CD4-positive, alpha-beta memory T cell (primary cell): ENCODE data around the gene SMAD5. TPM values are rescaled to one million over a fixed set of nuclear protein-coding genes. Genes with fewer than 3 reads are reported as not detected.

Source experiments
- CTCF ChIA-PET: fragments of 350-600 bp; sonication (Branson Sonifier 250); formaldehyde crosslinking; loops from one replicate; lab custom pipeline; 2021; ENCODE audit warnings: inconsistent platforms; ENCODE audit not compliant: partially characterized antibody; lab: Charles Lee
- POLR2A ChIA-PET: fragments of 350-600 bp; sonication (Branson Sonifier 250); formaldehyde crosslinking; loops from one replicate; lab custom pipeline; 2021; ENCODE audit not compliant: partially characterized antibody; lab: Charles Lee
- DNase-seq, 5 donors: peaks; one replicate each; pipeline versions ENCODE4 v3.0.0 to v3.0.0-alpha.2; 2020 to 2022; ENCODE audit warnings: mixed read lengths in 1 of 5
- H3K27ac ChIP-seq: one replicate; pipeline ENCODE4 v1.7.0; 2013; ENCODE audit warnings: low read depth, low read length
- H3K27me3 ChIP-seq: 2 replicates; pipeline ENCODE4 v1.7.0; 2013; ENCODE audit warnings: mild to moderate bottlenecking, low read length, moderate library complexity; ENCODE audit not compliant: insufficient read depth
- H3K36me3 ChIP-seq: 2 replicates; pipeline ENCODE4 v1.7.0; 2013; ENCODE audit warnings: mild to moderate bottlenecking, low read length, moderate library complexity; ENCODE audit not compliant: insufficient read depth
- H3K4me1 ChIP-seq: 2 replicates; pipeline ENCODE4 v1.7.0; 2013; ENCODE audit warnings: mild to moderate bottlenecking, low read length, moderate library complexity; ENCODE audit not compliant: insufficient read depth
- H3K4me3 ChIP-seq, 2 donors: one replicate each; pipeline ENCODE4 v1.7.0; 2013; ENCODE audit warnings: low read length in 2 of 2, mild to moderate bottlenecking in 1 of 2
- H3K9me3 ChIP-seq, 2 donors: one replicate each; pipeline ENCODE4 v1.7.0; 2013; ENCODE audit warnings: low read length in 2 of 2, control low read depth in 1 of 2; ENCODE audit not compliant: control insufficient read depth in 1 of 2
- H3K27ac Mint-ChIP-seq, 7 donors: one replicate each; pipeline ENCODE4 v1.8.0; 2020 to 2021; ENCODE audit warnings: mixed read lengths in 7 of 7, mild to moderate bottlenecking in 6 of 7, inconsistent platforms in 3 of 7, moderate library complexity in 3 of 7
- H3K27me3 Mint-ChIP-seq, 2 donors: one replicate each; pipeline ENCODE4 v1.8.0; 2020 to 2021; ENCODE audit warnings: mixed read lengths in 2 of 2
- H3K36me3 Mint-ChIP-seq, 2 donors: one replicate each; pipeline ENCODE4 v1.8.0; 2020 to 2021; ENCODE audit warnings: mixed read lengths in 2 of 2, inconsistent platforms in 1 of 2, mild to moderate bottlenecking in 1 of 2
- H3K4me1 Mint-ChIP-seq, 4 donors: one replicate each; pipeline ENCODE4 v1.8.0; 2020 to 2021; ENCODE audit warnings: mixed read lengths in 4 of 4, mild to moderate bottlenecking in 1 of 4
- H3K4me3 Mint-ChIP-seq, 8 donors: one replicate each; pipeline ENCODE4 v1.8.0; 2020 to 2021; ENCODE audit warnings: mixed read lengths in 8 of 8, mild to moderate bottlenecking in 7 of 8, moderate library complexity in 6 of 8, inconsistent platforms in 3 of 8
- H3K9me3 Mint-ChIP-seq, 8 donors: one replicate each; pipeline ENCODE4 v1.8.0; 2020 to 2021; ENCODE audit warnings: mixed read lengths in 8 of 8, mild to moderate bottlenecking in 5 of 8, inconsistent platforms in 3 of 8, moderate library complexity in 1 of 8
- intact Hi-C: fragments of 100-400 bp; cut with micrococcal nuclease; formaldehyde crosslinking; loops from one replicate; pipeline ENCODE4 v1.15.1; 2023
- polyA plus RNA-seq, 2 donors: library from polyadenylated mRNA; unstranded; fragments of 300-500 nt; fragmentation: Illumina TruSeq; gene quantifications; one replicate each; pipeline ENCODE4 v1.2.3, GENCODE V29; 2021
- total RNA-seq, 2 experiments: library from RNA; stranded (reverse); gene quantifications; one replicate each; pipeline ENCODE4 v1.2.3, GENCODE V29; 2021

The SMAD5 gene
- total and polyA plus RNA-seq, 4 experiments from 2014 or later: 13.6 to 27.3 (median 19.8) TPM

DNA sequence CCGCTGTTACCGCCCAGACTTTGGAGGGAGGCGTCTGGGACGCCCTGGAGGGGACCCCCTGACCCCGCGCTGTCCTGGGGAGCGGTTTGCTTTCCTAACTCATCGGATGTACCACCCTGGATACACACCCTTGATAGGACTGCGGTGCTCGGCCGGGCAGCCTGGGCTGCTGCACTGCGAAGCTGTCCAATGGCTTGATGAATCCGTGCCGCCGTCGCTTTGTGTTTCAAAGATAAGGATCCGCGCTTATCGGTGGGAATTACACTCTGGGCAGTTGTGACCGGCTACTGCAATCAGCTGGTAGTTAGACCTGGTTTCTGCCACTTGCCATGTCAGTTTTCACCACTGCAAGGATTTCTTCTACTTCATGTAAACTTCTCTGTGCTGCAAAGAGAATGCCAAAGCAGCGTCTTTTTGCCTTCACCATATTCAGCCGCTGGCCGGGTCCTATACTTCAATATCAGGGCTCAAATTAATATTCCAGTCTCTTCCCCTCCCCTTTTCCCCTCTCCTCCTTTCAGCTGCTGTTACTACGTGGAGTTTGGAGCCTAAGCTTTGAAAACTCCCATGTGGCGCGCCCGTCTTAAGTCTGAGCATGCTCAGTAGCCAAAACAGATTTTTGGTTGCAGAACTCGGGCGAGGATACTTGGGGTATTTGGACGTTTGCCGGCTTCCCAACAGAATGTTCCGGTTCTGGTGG, 727 bp downstream of the SMAD5 start:
- intact Hi-C loops: loop anchor here (2.0 to 5.0 kb wide), 2 partner anchors 53 to 96 kb away; no protein-coding TSS in a partner anchor

GRCh38 chr5:136133922-136134379, 1.3 kb downstream of the SMAD5 start:
- H3K9me3 ChIP-seq: no peaks in the 10 kb centered on the region
- peaks cover 2 to 8% of the 10 kb centered on the region in 2 donors for H3K27me3 Mint-ChIP-seq
- no peaks in the 10 kb centered on the region for H3K36me3 Mint-ChIP-seq
- no peaks in the 10 kb centered on the region for H3K36me3 ChIP-seq
- peak overlapping the region; percentile 93 to 98 (median 95) for H3K4me3 Mint-ChIP-seq
- peaks cover 28 to 49% (median 36%) of the 10 kb centered on the region in 4 donors for H3K4me1 Mint-ChIP-seq
- intact Hi-C loops: loop anchor here (2.0 to 5.0 kb wide), 2 partner anchors 53 to 97 kb away; no protein-coding TSS in a partner anchor
- peak overlapping the region; percentile 70 to 77 for H3K4me3 ChIP-seq
- ChIA-PET CTCF (no interaction called here), POLR2A (no interaction called here)
- DNase-seq: peak in 3 of 5 donors; percentile 2 to 20 (median 6)
- peak overlapping the region; percentile 85 to 94 (median 92) for H3K27ac Mint-ChIP-seq
- no peak overlapping the region for H3K27ac ChIP-seq
- no peaks in the 10 kb centered on the region for H3K27me3 ChIP-seq
- H3K9me3 Mint-ChIP-seq: no peaks in the 10 kb centered on the region
- H3K4me1 ChIP-seq: peaks cover 24% of the 10 kb centered on the region

More for the DNA sequence above, 727 bp downstream of the SMAD5 start:
- peaks cover 2 to 10% of the 10 kb centered on the region in 2 donors for H3K27me3 Mint-ChIP-seq
- Histone ChIP-seq H3K4me1 (peaks cover 24% of the 10 kb centered on the region), H3K9me3 (no peaks in the 10 kb centered on the region), H3K27ac (peak overlapping the region; percentile 65), H3K4me3 (peak overlapping the region; percentile 70 to 77), H3K27me3 (no peaks in the 10 kb centered on the region), H3K36me3 (no peaks in the 10 kb centered on the region)
- DNase-seq: peak in 4 of 5 donors; percentile 13 to 32 (median 21)
- no peaks in the 10 kb centered on the region for H3K9me3 Mint-ChIP-seq
- ChIA-PET CTCF (interaction anchor here (1.0 kb wide), 1 partner anchor 233 kb away, joined by 3 read pairs; no protein-coding TSS in a partner anchor), POLR2A (no interaction called here)
- peak overlapping the region; percentile 93 to 98 (median 95) for H3K4me3 Mint-ChIP-seq
- peaks cover 25 to 43% (median 33%) of the 10 kb centered on the region in 4 donors for H3K4me1 Mint-ChIP-seq
- H3K36me3 Mint-ChIP-seq: no peaks in the 10 kb centered on the region
- peak overlapping the region; percentile 85 to 94 (median 92) for H3K27ac Mint-ChIP-seq

DNA sequence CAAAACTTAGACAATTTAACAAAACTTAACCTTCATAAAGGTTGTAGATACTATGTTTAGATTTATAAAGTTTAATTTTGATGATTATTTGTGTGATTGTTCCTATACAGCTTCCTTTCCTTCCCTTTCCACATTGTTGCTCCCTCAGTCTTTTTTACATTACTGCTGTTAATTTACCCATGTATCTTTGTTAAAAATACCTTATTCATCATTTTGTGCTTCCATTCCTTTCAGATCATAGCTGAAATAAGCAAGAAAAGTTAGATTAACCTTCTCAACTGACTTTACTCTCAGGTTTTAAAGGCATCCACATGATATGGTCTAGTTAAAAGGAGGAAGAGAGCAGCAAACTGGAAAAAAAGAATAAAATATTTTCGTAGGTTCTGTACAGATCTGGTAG, 2.0 kb downstream of the SMAD5 start:
- Histone ChIP-seq H3K9me3 (no peaks in the 10 kb centered on the region), H3K27ac (no peak overlapping the region), H3K4me1 (peaks cover 24% of the 10 kb centered on the region), H3K4me3 (no peak overlapping the region), H3K36me3 (no peaks in the 10 kb centered on the region), H3K27me3 (no peaks in the 10 kb centered on the region)
- Mint-ChIP-seq H3K27ac (peak overlapping the region in 2 of 7 donors; percentile 55 to 81), H3K4me1 (peaks cover 33 to 56% (median 42%) of the 10 kb centered on the region in 4 donors), H3K4me3 (peak overlapping the region in 7 of 8 donors; percentile 27 to 73 (median 54)), H3K9me3 (no peaks in the 10 kb centered on the region), H3K27me3 (peaks cover 2 to 8% of the 10 kb centered on the region in 2 donors), H3K36me3 (no peaks in the 10 kb centered on the region)
- ChIA-PET POLR2A (no interaction called here), CTCF (no interaction called here)
- DNase-seq: no peak
- intact Hi-C loops: loop anchor here (5.0 kb wide), 1 partner anchor 97 kb away; no protein-coding TSS in a partner anchor

DNA sequence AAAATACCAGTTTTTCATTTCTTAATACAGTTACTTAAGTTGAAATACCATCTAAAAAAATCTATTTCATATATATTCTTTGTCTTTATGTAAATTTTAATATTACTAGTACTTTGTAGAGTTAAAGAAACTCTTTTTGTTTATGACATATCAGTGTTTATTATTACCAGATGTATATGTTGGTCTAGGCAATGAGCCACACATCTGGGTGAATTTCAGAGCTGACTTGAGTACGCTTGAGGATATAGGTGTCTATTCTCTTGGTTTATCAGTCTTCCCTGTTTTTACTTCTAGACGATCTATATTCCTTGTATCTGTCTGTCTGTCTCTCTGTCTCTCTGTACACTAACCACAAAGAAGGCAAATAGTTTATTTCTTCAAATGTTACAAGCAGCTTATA, 2.9 kb downstream of the SMAD5 start:
- H3K27me3 ChIP-seq: no peaks in the 10 kb centered on the region
- Mint-ChIP-seq H3K9me3 (no peaks in the 10 kb centered on the region), H3K36me3 (no peaks in the 10 kb centered on the region), H3K27ac (no peak overlapping the region), H3K27me3 (peaks cover 2 to 8% of the 10 kb centered on the region in 2 donors), H3K4me1 (peaks cover 33 to 56% (median 42%) of the 10 kb centered on the region in 4 donors), H3K4me3 (peak overlapping the region in 1 of 8 donors; percentile 45)
- intact Hi-C loops: no loop called here
- CTCF ChIA-PET: no interaction called here
- H3K9me3 ChIP-seq: no peaks in the 10 kb centered on the region
- DNase-seq: no peak
- H3K4me3 ChIP-seq: no peak overlapping the region
- POLR2A ChIA-PET: no interaction called here
- H3K27ac ChIP-seq: no peak overlapping the region
- H3K36me3 ChIP-seq: no peaks in the 10 kb centered on the region
- peaks cover 24% of the 10 kb centered on the region for H3K4me1 ChIP-seq

DNA sequence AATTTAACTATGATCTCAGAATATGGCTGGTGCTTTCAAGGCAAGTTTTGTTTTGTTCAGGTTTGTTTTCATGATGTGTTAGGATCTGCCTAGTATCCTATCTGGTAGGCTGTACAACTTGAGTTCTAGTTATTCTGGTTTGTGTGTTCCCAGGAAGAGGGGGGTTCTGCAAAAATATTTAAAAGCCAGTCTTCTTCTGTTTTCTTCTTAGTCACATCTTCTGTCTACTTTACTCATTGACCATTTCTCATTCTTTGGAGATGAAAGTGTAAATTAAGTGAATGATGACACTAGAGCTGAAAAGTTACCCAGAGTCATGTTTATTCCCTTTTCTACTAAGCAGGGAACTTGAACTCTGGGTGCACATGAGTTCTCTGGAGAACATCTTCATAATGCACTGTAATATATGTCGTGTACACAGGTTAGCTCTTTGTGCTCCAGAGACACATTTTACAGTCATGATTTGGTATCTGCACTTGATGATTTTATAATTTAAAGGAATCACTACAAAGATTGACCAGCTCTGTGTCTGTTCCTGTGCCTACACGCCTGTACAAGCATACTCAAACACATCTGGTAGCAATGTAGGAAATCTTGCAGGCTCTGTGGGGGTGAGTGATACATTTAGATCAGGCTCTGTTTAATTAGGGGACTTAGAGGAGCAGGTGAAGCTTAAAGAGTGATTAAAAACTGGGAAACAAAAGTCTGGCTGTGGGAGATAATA, 5.0 kb downstream of the SMAD5 start:
- Histone ChIP-seq H3K9me3 (no peaks in the 10 kb centered on the region), H3K4me3 (no peak overlapping the region), H3K27me3 (no peaks in the 10 kb centered on the region), H3K27ac (no peak overlapping the region), H3K36me3 (no peaks in the 10 kb centered on the region), H3K4me1 (peaks cover 17% of the 10 kb centered on the region)
- no peak overlapping the region for H3K27ac Mint-ChIP-seq
- no peaks in the 10 kb centered on the region for H3K9me3 Mint-ChIP-seq
- ChIA-PET CTCF (no interaction called here), POLR2A (no interaction called here)
- intact Hi-C loops: no loop called here
- H3K36me3 Mint-ChIP-seq: no peaks in the 10 kb centered on the region
- peak overlapping the region in 1 of 8 donors; percentile 24 for H3K4me3 Mint-ChIP-seq
- DNase-seq: no peak
- peaks cover 2 to 6% of the 10 kb centered on the region in 2 donors for H3K27me3 Mint-ChIP-seq
- peaks cover 33 to 49% (median 38%) of the 10 kb centered on the region in 4 donors for H3K4me1 Mint-ChIP-seq

- ChIA-PET CTCF (no interaction called here), POLR2A (no interaction called here)
- no peaks in the 10 kb centered on the region for H3K9me3 Mint-ChIP-seq
- H3K4me3 Mint-ChIP-seq: no peak overlapping the region
- H3K4me1 ChIP-seq: no peaks in the 10 kb centered on the region
- no peak overlapping the region for H3K27ac Mint-ChIP-seq
- no peaks in the 10 kb centered on the region for H3K36me3 ChIP-seq
- peaks cover 20 to 33% (median 26%) of the 10 kb centered on the region in 4 donors for H3K4me1 Mint-ChIP-seq
- intact Hi-C loops: no loop called here
- H3K9me3 ChIP-seq: no peaks in the 10 kb centered on the region
- H3K27me3 ChIP-seq: no peaks in the 10 kb centered on the region
- no peak overlapping the region for H3K4me3 ChIP-seq
- no peaks in the 10 kb centered on the region for H3K36me3 Mint-ChIP-seq
- H3K27me3 Mint-ChIP-seq: no peaks in the 10 kb centered on the region
- no peak overlapping the region for H3K27ac ChIP-seq
- DNase-seq: no peak
Measured at GRCh38 chr5:136141561-136141960, 8.9 kb downstream of the SMAD5 start.

DNA sequence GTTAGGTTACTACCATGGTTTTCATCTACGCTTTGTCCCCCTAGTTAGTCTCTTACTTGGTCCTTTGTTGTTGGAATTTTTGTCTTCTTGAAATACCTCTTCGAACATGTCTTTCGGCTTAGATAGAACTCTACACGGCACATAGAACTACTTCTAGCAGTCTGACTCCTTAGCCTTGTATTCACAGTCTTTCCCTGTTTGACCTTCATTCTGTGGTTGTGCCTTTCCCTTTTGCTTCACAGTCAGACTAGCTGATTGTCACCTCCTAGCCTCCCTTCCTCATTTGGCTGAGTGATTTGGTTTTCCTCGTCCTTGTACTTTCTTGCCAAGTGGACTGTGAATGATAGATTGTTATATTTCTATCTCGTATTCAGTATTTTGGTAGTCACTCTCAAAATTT, 10.7 kb downstream of the SMAD5 start:
- no peak for DNase-seq
- no peak overlapping the region for H3K4me3 ChIP-seq
- H3K27ac Mint-ChIP-seq: no peak overlapping the region
- no peak overlapping the region for H3K4me3 Mint-ChIP-seq
- no peaks in the 10 kb centered on the region for H3K27me3 Mint-ChIP-seq
- no peaks in the 10 kb centered on the region for H3K9me3 Mint-ChIP-seq
- H3K4me1 ChIP-seq: no peaks in the 10 kb centered on the region
- ChIA-PET POLR2A (no interaction called here), CTCF (no interaction called here)
- H3K4me1 Mint-ChIP-seq: peaks cover 12 to 21% (median 14%) of the 10 kb centered on the region in 4 donors
- H3K27ac ChIP-seq: no peak overlapping the region
- H3K9me3 ChIP-seq: no peaks in the 10 kb centered on the region
- no peaks in the 10 kb centered on the region for H3K36me3 ChIP-seq
- intact Hi-C loops: no loop called here
- H3K27me3 ChIP-seq: no peaks in the 10 kb centered on the region
- no peaks in the 10 kb centered on the region for H3K36me3 Mint-ChIP-seq
